Endodermal cell (in vitro differentiated cells): ENCODE data around the gene CHAF1B. TPM values are rescaled to one million over a fixed set of nuclear protein-coding genes. Genes with fewer than 3 reads are reported as not detected.

Source experiments
- DNase-seq: peaks from one replicate; pipeline ENCODE4 v3.0.0-alpha.2; 2017
- H3K27ac ChIP-seq: 2 replicates; pipeline ENCODE4 v1.5.1; 2013; ENCODE audit warnings: mild to moderate bottlenecking, low read depth, low read length, moderate library complexity
- H3K27me3 ChIP-seq: 2 replicates; pipeline ENCODE4 v1.6.1; 2013; ENCODE audit warnings: mild to moderate bottlenecking, low read length, moderate library complexity; ENCODE audit not compliant: insufficient read depth, control insufficient read depth, poor library complexity, severe bottlenecking
- H3K36me3 ChIP-seq: 2 replicates; pipeline ENCODE4 v1.7.0; 2013; ENCODE audit warnings: mild to moderate bottlenecking, low read length, moderate library complexity; ENCODE audit not compliant: control insufficient read depth, insufficient read depth
- H3K4me1 ChIP-seq: one replicate; pipeline ENCODE4 v1.7.0; 2013; ENCODE audit warnings: low read length; ENCODE audit not compliant: control insufficient read depth, insufficient read depth
- H3K4me3 ChIP-seq: 2 replicates; pipeline ENCODE4 v1.5.1; 2013; ENCODE audit warnings: mild to moderate bottlenecking, low read length, moderate library complexity
- H3K9ac ChIP-seq: 2 replicates; pipeline ENCODE4 v1.6.1; 2013; ENCODE audit warnings: mild to moderate bottlenecking, low read length, moderate library complexity; ENCODE audit not compliant: poor library complexity, severe bottlenecking; ENCODE audit errors: extremely low read depth
- H3K9me3 ChIP-seq: 2 replicates; pipeline ENCODE4 v1.6.1; 2013; ENCODE audit warnings: mild to moderate bottlenecking, low read length, moderate library complexity; ENCODE audit not compliant: control insufficient read depth
- H3K27ac Mint-ChIP-seq: 2 replicates; pipeline ENCODE4 v1.8.0; 2020; ENCODE audit warnings: mixed read lengths
- H3K27me3 Mint-ChIP-seq: 2 replicates; pipeline ENCODE4 v1.8.0; 2021; ENCODE audit warnings: mild to moderate bottlenecking, mixed read lengths; ENCODE audit not compliant: insufficient read depth
- H3K36me3 Mint-ChIP-seq: 2 replicates; pipeline ENCODE4 v1.8.0; 2020; ENCODE audit warnings: low read depth, mixed read lengths
- H3K4me1 Mint-ChIP-seq: 2 replicates; pipeline ENCODE4 v1.8.0; 2020; ENCODE audit warnings: mixed read lengths
- H3K4me3 Mint-ChIP-seq: 2 replicates; pipeline ENCODE4 v1.8.0; 2020; ENCODE audit warnings: mild to moderate bottlenecking, moderate library complexity, mixed read lengths
- H3K9me3 Mint-ChIP-seq: 2 replicates; pipeline ENCODE4 v1.8.0; 2020; ENCODE audit warnings: mild to moderate bottlenecking, mixed read lengths
- WGBS, 2 experiments: methylation state at CpG; one replicate each; pipeline versions ENCODE4 v1.1.5 to v1.1.7; 2013; ENCODE audit warnings: missing lambda C conversion rate in 2 of 2, mixed read lengths in 1 of 2; ENCODE audit not compliant: insufficient coverage in 1 of 2, insufficient read length in 1 of 2; 5-methylcytosine and 5-hydroxymethylcytosine counted together
- total RNA-seq, 2 donors: library from RNA; stranded (reverse); fragmentation: NEBNext Ultra II Directional in 1 of 2; extraction: Animal tissue kit (Norgen Biotek cat#: 25700) in 1 of 2; gene quantifications; 2 replicates in 1 of 2; 3 replicates in 1 of 2; pipeline ENCODE4 v1.2.1, GENCODE V29; 2021
- TF ChIP-seq, protein P1 (sequence below): fragments of 200-600 bp; sonication (generic); conservative IDR thresholded peaks from 2 replicates; pipeline ENCODE4 v1.5.0; 2021; ENCODE audit warnings: antibody characterized with exemption, mild to moderate bottlenecking

CHAF1B gene
- total RNA-seq, 2 donors from 2014 or later = 16.3 to 27.1 TPM

DNA sequence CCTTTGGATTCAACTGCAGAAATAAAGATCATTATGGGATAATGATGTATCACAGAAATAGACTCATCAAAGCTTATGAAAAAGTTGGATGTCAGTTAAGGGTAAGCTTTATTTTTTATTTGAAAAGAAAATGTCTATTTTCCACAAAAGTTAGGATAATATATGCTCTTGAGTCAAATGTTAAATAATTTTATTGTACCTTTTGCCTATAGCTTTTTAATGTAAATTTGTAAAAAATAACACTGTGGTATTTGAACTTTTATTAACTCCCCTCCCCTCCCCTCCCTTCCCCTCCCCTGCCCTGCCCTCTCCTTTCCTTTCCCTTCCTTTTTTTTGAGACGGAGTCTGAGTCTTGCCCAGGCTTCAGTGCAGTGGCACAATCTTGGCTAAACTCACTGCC, 40.3 kb upstream of the CHAF1B start:
- Histone ChIP-seq H3K9me3 (no peaks in the 10 kb centered on the region), H3K27ac (no peak overlapping the region), H3K9ac (no peak overlapping the region), H3K4me3 (no peak overlapping the region), H3K27me3 (no peaks in the 10 kb centered on the region), H3K4me1 (no peaks in the 10 kb centered on the region), H3K36me3 (peaks cover 87% of the 10 kb centered on the region)
- 86 to 96% methylated on average over 1 of the region's 1 CpG for WGBS, 2 experiments
- H3K4me3 Mint-ChIP-seq = no peak overlapping the region
- H3K27ac Mint-ChIP-seq = no peak overlapping the region
- no peak for DNase-seq
- peaks cover 65% of the 10 kb centered on the region for H3K36me3 Mint-ChIP-seq
- no peaks in the 10 kb centered on the region for H3K4me1 Mint-ChIP-seq
- no peaks in the 10 kb centered on the region for H3K9me3 Mint-ChIP-seq
- H3K27me3 Mint-ChIP-seq = no peaks in the 10 kb centered on the region
- TF ChIP-seq, protein P1, sequence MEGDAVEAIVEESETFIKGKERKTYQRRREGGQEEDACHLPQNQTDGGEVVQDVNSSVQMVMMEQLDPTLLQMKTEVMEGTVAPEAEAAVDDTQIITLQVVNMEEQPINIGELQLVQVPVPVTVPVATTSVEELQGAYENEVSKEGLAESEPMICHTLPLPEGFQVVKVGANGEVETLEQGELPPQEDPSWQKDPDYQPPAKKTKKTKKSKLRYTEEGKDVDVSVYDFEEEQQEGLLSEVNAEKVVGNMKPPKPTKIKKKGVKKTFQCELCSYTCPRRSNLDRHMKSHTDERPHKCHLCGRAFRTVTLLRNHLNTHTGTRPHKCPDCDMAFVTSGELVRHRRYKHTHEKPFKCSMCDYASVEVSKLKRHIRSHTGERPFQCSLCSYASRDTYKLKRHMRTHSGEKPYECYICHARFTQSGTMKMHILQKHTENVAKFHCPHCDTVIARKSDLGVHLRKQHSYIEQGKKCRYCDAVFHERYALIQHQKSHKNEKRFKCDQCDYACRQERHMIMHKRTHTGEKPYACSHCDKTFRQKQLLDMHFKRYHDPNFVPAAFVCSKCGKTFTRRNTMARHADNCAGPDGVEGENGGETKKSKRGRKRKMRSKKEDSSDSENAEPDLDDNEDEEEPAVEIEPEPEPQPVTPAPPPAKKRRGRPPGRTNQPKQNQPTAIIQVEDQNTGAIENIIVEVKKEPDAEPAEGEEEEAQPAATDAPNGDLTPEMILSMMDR = no peak

DNA sequence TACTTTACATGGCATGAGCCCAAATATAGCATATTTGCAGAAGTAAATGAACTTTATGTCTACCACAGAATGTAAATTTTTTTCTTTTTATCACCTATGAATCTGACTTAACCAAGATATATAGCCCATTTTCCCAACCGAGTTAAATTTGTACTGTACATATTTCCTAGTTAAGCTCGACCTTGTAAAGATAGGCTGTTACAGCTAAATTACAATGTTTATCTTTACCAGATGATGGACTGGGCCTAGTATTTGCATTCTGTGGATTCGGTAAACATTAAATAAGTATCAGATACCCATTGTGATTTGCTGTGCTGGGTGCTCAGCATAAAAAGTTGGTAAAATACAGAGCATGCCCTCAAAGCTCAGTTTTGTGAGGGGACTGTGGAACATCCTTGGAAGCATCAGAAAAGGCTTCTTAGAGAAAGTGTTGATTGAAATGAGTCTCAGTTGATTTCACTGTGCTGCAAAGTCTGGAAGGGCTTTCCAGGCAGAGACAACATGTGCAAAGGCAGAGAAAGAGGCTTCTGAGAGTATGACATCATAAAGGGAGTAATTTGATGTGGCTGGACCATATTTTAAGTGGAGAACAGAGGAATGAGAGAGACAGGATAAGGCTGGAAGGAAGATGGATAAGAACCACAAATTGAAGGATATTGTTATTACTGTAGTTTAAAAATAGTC, 37.8 kb upstream of the CHAF1B start:
- Histone ChIP-seq H3K27ac (no peak overlapping the region), H3K27me3 (no peaks in the 10 kb centered on the region), H3K9me3 (no peaks in the 10 kb centered on the region), H3K4me3 (no peak overlapping the region), H3K4me1 (no peaks in the 10 kb centered on the region), H3K36me3 (peaks cover 89% of the 10 kb centered on the region), H3K9ac (no peak overlapping the region)
- DNase-seq = no peak
- TF ChIP-seq, protein P1 = no peak
- Mint-ChIP-seq H3K27me3 (no peaks in the 10 kb centered on the region), H3K36me3 (peaks cover 65% of the 10 kb centered on the region), H3K27ac (no peak overlapping the region), H3K4me3 (no peak overlapping the region), H3K9me3 (no peaks in the 10 kb centered on the region), H3K4me1 (no peaks in the 10 kb centered on the region)
- 92 to 94% methylated on average over 3 of the region's 3 CpGs for WGBS, 2 experiments

DNA sequence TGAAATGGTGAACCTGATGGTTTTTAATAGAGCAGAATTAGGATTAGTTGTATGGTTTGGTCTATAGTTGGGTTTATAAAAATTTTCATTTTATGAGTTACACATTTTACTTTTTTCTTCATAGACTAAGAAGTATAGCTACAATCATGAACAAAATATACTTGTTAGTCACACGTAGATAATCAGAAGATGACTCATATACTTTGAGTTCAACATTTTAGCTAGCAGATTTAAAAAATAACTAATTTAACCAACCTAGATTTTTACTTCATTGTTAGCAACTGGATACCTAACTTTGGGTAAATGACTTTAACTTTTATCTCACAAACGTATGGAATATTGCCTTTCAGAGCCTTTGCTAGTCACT, 37.2 kb upstream of the CHAF1B start:
- WGBS, 2 experiments = 95 to 100% methylated on average over 2 of the region's 2 CpGs
- no peak overlapping the region for H3K4me3 Mint-ChIP-seq
- Histone ChIP-seq H3K27me3 (no peaks in the 10 kb centered on the region), H3K9ac (no peak overlapping the region), H3K36me3 (peaks cover 90% of the 10 kb centered on the region), H3K9me3 (no peaks in the 10 kb centered on the region), H3K4me3 (no peak overlapping the region), H3K4me1 (no peaks in the 10 kb centered on the region), H3K27ac (no peak overlapping the region)
- no peaks in the 10 kb centered on the region for H3K4me1 Mint-ChIP-seq
- H3K9me3 Mint-ChIP-seq = no peaks in the 10 kb centered on the region
- TF ChIP-seq, protein P1 = no peak
- H3K36me3 Mint-ChIP-seq = peaks cover 68% of the 10 kb centered on the region
- no peaks in the 10 kb centered on the region for H3K27me3 Mint-ChIP-seq
- DNase-seq = no peak
- no peak overlapping the region for H3K27ac Mint-ChIP-seq
